ENCODE data around the gene SPATA32.

The SPATA32 gene

GRCh38 chr17:45242029-45242414 is 19.9 kb downstream of the SPATA32 start:
- Mint-ChIP-seq H3K27me3 (ENCODE audit: low read depth) (peaks cover 88% of the 10 kb centered on the region), H3K4me1 (peaks cover 10% of the 10 kb centered on the region), H3K4me3 (peak overlapping the region; percentile 55 to 78 (median 74)), H3K27ac (no peak overlapping the region), H3K9me3 (no peaks in the 10 kb centered on the region), H3K36me3 (ENCODE audit: low read depth) (no peaks in the 10 kb centered on the region)
- TF ChIP-seq CTCF (IDR thresholded peaks at IDR 0.05; ENCODE audit: unreplicated experiment in 3 of 3): no peak

- peaks cover 6% of the 10 kb centered on the region for H3K4me1 Mint-ChIP-seq
- H3K4me3 Mint-ChIP-seq: peak overlapping the region; percentile 55 to 78 (median 71)
- TF ChIP-seq CTCF (IDR thresholded peaks at IDR 0.05; ENCODE audit: unreplicated experiment in 3 of 3): no peak
- H3K36me3 Mint-ChIP-seq (ENCODE audit: low read depth): no peaks in the 10 kb centered on the region
- H3K27me3 Mint-ChIP-seq (ENCODE audit: low read depth): peaks cover 85% of the 10 kb centered on the region
- H3K27ac Mint-ChIP-seq: no peak overlapping the region
- H3K9me3 Mint-ChIP-seq: no peaks in the 10 kb centered on the region
Observed at GRCh38 chr17:45241328-45242028, 20.4 kb downstream of the SPATA32 start.

GRCh38 chr17:45240905-45241327 is 21.0 kb downstream of the SPATA32 start:
- Mint-ChIP-seq H3K4me3 (peak overlapping the region; percentile 55 to 78 (median 71)), H3K27me3 (ENCODE audit: low read depth) (peaks cover 86% of the 10 kb centered on the region), H3K36me3 (ENCODE audit: low read depth) (no peaks in the 10 kb centered on the region)

GRCh38 chr17:45238155-45238774 is 23.6 kb downstream of the SPATA32 start:
- peaks cover 86% of the 10 kb centered on the region for H3K27me3 Mint-ChIP-seq (ENCODE audit: low read depth)
- no peaks in the 10 kb centered on the region for H3K9me3 Mint-ChIP-seq
- peak overlapping the region in 1 of 3 experiments; percentile 12 for H3K4me3 Mint-ChIP-seq
- H3K4me1 Mint-ChIP-seq: peaks cover 6% of the 10 kb centered on the region
- H3K36me3 Mint-ChIP-seq (ENCODE audit: low read depth): no peaks in the 10 kb centered on the region
- no peak for TF ChIP-seq CTCF (IDR thresholded peaks at IDR 0.05; ENCODE audit: unreplicated experiment in 3 of 3)
- no peak overlapping the region for H3K27ac Mint-ChIP-seq

More at GRCh38 chr17:45240905-45241327, 21.0 kb downstream of the SPATA32 start:
- Mint-ChIP-seq H3K27ac (no peak overlapping the region), H3K9me3 (no peaks in the 10 kb centered on the region), H3K4me1 (peaks cover 6% of the 10 kb centered on the region)
- TF ChIP-seq CTCF (IDR thresholded peaks at IDR 0.05; ENCODE audit: unreplicated experiment in 3 of 3): no peak

- Mint-ChIP-seq H3K9me3 (no peaks in the 10 kb centered on the region), H3K36me3 (ENCODE audit: low read depth) (no peaks in the 10 kb centered on the region), H3K27me3 (ENCODE audit: low read depth) (peaks cover 82% of the 10 kb centered on the region), H3K4me1 (peaks cover 4% of the 10 kb centered on the region), H3K4me3 (peak overlapping the region in 1 of 3 experiments; percentile 12), H3K27ac (no peak overlapping the region)
- no peak for TF ChIP-seq CTCF (IDR thresholded peaks at IDR 0.05; ENCODE audit: unreplicated experiment in 3 of 3)
Observed at GRCh38 chr17:45237686-45238085, 24.2 kb downstream of the SPATA32 start.

GRCh38 chr17:45236282-45236606 is 25.6 kb downstream of the SPATA32 start:
- Mint-ChIP-seq H3K9me3 (no peaks in the 10 kb centered on the region), H3K36me3 (ENCODE audit: low read depth) (no peaks in the 10 kb centered on the region), H3K27ac (no peak overlapping the region), H3K4me3 (no peak overlapping the region), H3K4me1 (no peaks in the 10 kb centered on the region), H3K27me3 (ENCODE audit: low read depth) (peaks cover 79% of the 10 kb centered on the region)
- no peak for TF ChIP-seq CTCF (IDR thresholded peaks at IDR 0.05; ENCODE audit: unreplicated experiment in 3 of 3)
